HG02943 (cell line): ENCODE results near the gene MCM3.

ENCODE experiments used
- ATAC-seq: cut with Tn5 transposase; IDR thresholded peaks from one replicate; pipeline ENCODE4 v1.9.1; 2021; ENCODE audit warnings: mild to moderate bottlenecking, low read depth, moderate library complexity; ENCODE audit not compliant: unreplicated experiment

MCM3 gene

GRCh38 chr6:52284460-52285176 lies at the start of gene MCM3:
Gene MCM3, minus strand, starts transcription at chr6:52284742. Its CDS starts 68 bp downstream, at chr6:52284674.
- peak; percentile 96 for ATAC-seq

- no peak for ATAC-seq
These were observed 49.3 kb upstream of the MCM3 start for GRCh38 chr6:52333840-52334200.

GRCh38 chr6:52331793-52332457 lies 47.4 kb upstream of the MCM3 start:
- no peak for ATAC-seq

- no peak for ATAC-seq
These were observed 45.9 kb upstream of the MCM3 start for GRCh38 chr6:52330470-52330869.

- no peak for ATAC-seq
These were observed 44.2 kb upstream of the MCM3 start for GRCh38 chr6:52328729-52329128.

- ATAC-seq: no peak
These were observed 43.7 kb upstream of the MCM3 start for GRCh38 chr6:52328303-52328662.

- no peak for ATAC-seq
These were observed 42.2 kb upstream of the MCM3 start for GRCh38 chr6:52326540-52327364.

GRCh38 chr6:52325695-52326471 lies 41.3 kb upstream of the MCM3 start:
- ATAC-seq: no peak

GRCh38 chr6:52324189-52324588 lies 39.6 kb upstream of the MCM3 start:
- ATAC-seq: no peak

- ATAC-seq: peak; percentile 96
These were observed 33.5 kb upstream of the MCM3 start for GRCh38 chr6:52317841-52318581.

GRCh38 chr6:52317211-52317610 lies 32.7 kb upstream of the MCM3 start:
- ATAC-seq: no peak

GRCh38 chr6:52314752-52315151 lies 30.2 kb upstream of the MCM3 start:
- ATAC-seq: no peak

- no peak for ATAC-seq
These were observed 27.9 kb upstream of the MCM3 start for GRCh38 chr6:52312461-52312860.

- ATAC-seq: no peak
These were observed 26.4 kb upstream of the MCM3 start for GRCh38 chr6:52310932-52311331.

- no peak for ATAC-seq
These were observed 23.4 kb upstream of the MCM3 start for GRCh38 chr6:52307900-52308372.

- ATAC-seq: no peak
These were observed 22.7 kb upstream of the MCM3 start for GRCh38 chr6:52306972-52307870.

- peak; percentile 49 for ATAC-seq
These were observed 21.6 kb upstream of the MCM3 start for GRCh38 chr6:52305948-52306767.

GRCh38 chr6:52305411-52305810 lies 20.9 kb upstream of the MCM3 start:
- ATAC-seq: no peak
